ENCODE data around the gene TUBD1.
A peak's percentile ranks its signal among the peaks of the same experiment; 100 is the strongest.

TUBD1 gene

DNA sequence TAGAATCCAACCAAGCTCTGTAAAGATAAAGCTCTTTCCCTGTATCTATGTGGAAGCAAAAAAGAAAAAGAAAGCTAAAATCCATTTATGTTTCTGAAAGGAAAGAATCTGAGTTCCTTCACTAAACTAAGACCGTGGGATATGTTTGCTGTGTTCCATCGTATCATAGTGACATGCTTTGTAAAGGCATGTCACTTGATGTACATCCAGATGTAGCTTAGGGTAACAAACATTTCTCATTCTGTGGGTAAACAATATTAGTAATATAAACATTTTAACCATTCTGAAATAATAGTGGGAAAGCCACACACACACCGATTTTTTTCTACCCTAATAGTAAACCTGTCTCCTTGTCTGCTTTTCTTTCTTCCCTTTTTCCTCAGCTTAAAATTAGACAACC is 78.1 kb downstream of the TUBD1 start:
- H3K4me1 ChIP-seq (ENCODE audit: control insufficient read depth in 1 of 2, insufficient read depth in 2 of 2, low read length in 2 of 2): no peaks in the 10 kb centered on the region
- no peak overlapping the region for H2BK5ac ChIP-seq (ENCODE audit: low read depth, low read length, poor library complexity)
- no peak overlapping the region for H2BK12ac ChIP-seq (ENCODE audit: low read length)
- H3K4ac ChIP-seq (ENCODE audit: low read depth, low read length): no peak overlapping the region
- no peak overlapping the region for H3K14ac ChIP-seq (ENCODE audit: low read length)
- H2AK5ac ChIP-seq (ENCODE audit: low read length): no peak overlapping the region
- no peak overlapping the region for H2BK120ac ChIP-seq (ENCODE audit: insufficient read depth, low read length, poor library complexity)
- H3K18ac ChIP-seq (ENCODE audit: low read length): no peak overlapping the region
- peaks cover 2% of the 10 kb centered on the region in 2 experiments for H3K36me3 ChIP-seq (ENCODE audit: control insufficient read depth in 1 of 2, insufficient read depth in 2 of 2, low read length in 2 of 2)
- no CpG with 5 or more reads among the region's 3 CpGs for WGBS (ENCODE audit: extremely low coverage, insufficient coverage, insufficient read length)
- H4K12ac ChIP-seq (ENCODE audit: low read depth, low read length): no peak overlapping the region
- H3K9me3 ChIP-seq (ENCODE audit: insufficient read depth, low read depth, low read length): no peaks in the 10 kb centered on the region
- H4K8ac ChIP-seq (ENCODE audit: low read depth, low read length): no peak overlapping the region
- H3K23ac ChIP-seq (ENCODE audit: low read length): no peak overlapping the region
- no peak overlapping the region for H3K4me3 ChIP-seq (ENCODE audit: low read depth, low read length)
- no peaks in the 10 kb centered on the region for H3K27me3 ChIP-seq (ENCODE audit: insufficient read depth, low read length)
- no peak overlapping the region for H4K91ac ChIP-seq (ENCODE audit: low read depth, low read length)
- DNase-seq: no peak
- no peak overlapping the region for H2AFZ ChIP-seq (ENCODE audit: insufficient read depth, low read length, poor library complexity)
- H3K9ac ChIP-seq (ENCODE audit: low read length): no peak overlapping the region
- no peak overlapping the region for H3K4me2 ChIP-seq (ENCODE audit: low read length)
- no peak overlapping the region for H3K27ac ChIP-seq (ENCODE audit: low read depth, low read length)
- H3K79me2 ChIP-seq (ENCODE audit: control insufficient read depth, insufficient read depth, low read length, poor library complexity): no peaks in the 10 kb centered on the region
- H3K79me1 ChIP-seq (ENCODE audit: low read length): no peaks in the 10 kb centered on the region

DNA sequence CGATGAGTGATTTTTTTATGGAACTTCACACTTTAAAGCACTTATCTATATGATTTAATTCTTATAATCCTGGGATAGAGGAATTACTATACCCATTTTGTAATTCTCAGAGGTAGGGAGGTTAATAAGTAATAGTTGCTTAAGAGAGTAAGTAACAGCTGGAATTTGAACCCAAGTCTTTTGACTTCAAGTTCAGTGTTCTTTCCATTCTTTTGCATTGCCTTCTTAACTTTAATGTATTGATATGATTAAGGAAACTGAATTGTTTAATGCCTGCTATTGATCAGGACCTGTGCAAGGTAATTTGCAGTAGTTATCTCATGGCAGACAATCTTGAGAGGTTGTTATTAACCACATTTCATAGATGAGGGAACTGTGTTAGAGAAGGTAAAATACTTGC is 78.5 kb downstream of the TUBD1 start:
- no peak for DNase-seq
- no CpG with 5 or more reads among the region's 1 CpG for WGBS (ENCODE audit: extremely low coverage, insufficient coverage, insufficient read length)
- H3K27ac ChIP-seq (ENCODE audit: low read depth, low read length): no peak overlapping the region

DNA sequence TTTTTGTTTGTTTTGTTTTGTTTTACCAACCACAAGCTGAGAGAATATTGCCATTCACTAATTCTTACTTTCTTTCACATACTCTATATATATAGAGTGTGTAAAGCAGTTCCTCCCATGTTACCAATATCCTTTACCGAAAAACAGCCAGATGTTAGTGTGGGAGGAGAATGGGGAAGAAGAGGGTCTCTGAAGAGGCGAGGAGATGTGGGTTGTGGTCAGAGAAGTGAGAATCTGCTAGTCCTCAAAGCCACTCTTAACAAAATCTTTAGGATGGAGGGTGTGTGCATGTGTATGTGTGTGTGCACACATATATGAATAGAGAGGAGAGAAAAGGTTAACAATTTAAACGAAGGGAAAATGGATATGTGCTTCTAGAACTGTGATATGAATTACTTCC is 80.6 kb downstream of the TUBD1 start:
- no CpG with 5 or more reads among the region's 3 CpGs for WGBS (ENCODE audit: extremely low coverage, insufficient coverage, insufficient read length)
- no peak overlapping the region for H2BK5ac ChIP-seq (ENCODE audit: low read depth, low read length, poor library complexity)
- no peak overlapping the region for H4K91ac ChIP-seq (ENCODE audit: low read depth, low read length)
- H2AFZ ChIP-seq (ENCODE audit: insufficient read depth, low read length, poor library complexity): no peak overlapping the region
- no peaks in the 10 kb centered on the region for H3K9me3 ChIP-seq (ENCODE audit: insufficient read depth, low read depth, low read length)
- H3K79me2 ChIP-seq (ENCODE audit: control insufficient read depth, insufficient read depth, low read length, poor library complexity): no peaks in the 10 kb centered on the region
- no peak overlapping the region for H3K23ac ChIP-seq (ENCODE audit: low read length)
- no peak overlapping the region for H3K9ac ChIP-seq (ENCODE audit: low read length)
- H3K4me1 ChIP-seq (ENCODE audit: control insufficient read depth in 1 of 2, insufficient read depth in 2 of 2, low read length in 2 of 2): no peaks in the 10 kb centered on the region
- no peak overlapping the region for H2BK120ac ChIP-seq (ENCODE audit: insufficient read depth, low read length, poor library complexity)
- H4K12ac ChIP-seq (ENCODE audit: low read depth, low read length): no peak overlapping the region
- H3K14ac ChIP-seq (ENCODE audit: low read length): no peak overlapping the region
- H2BK12ac ChIP-seq (ENCODE audit: low read length): no peak overlapping the region
- H3K4me2 ChIP-seq (ENCODE audit: low read length): no peak overlapping the region
- no peak overlapping the region for H3K4ac ChIP-seq (ENCODE audit: low read depth, low read length)
- H3K79me1 ChIP-seq (ENCODE audit: low read length): no peaks in the 10 kb centered on the region
- no peak overlapping the region for H2AK5ac ChIP-seq (ENCODE audit: low read length)
- DNase-seq: no peak
- H3K18ac ChIP-seq (ENCODE audit: low read length): no peak overlapping the region
- no peak overlapping the region for H4K8ac ChIP-seq (ENCODE audit: low read depth, low read length)
- H3K27ac ChIP-seq (ENCODE audit: low read depth, low read length): no peak overlapping the region
- H3K27me3 ChIP-seq (ENCODE audit: insufficient read depth, low read length): no peaks in the 10 kb centered on the region
- H3K4me3 ChIP-seq (ENCODE audit: low read depth, low read length): no peak overlapping the region
- peaks cover 2% of the 10 kb centered on the region in 2 experiments for H3K36me3 ChIP-seq (ENCODE audit: control insufficient read depth in 1 of 2, insufficient read depth in 2 of 2, low read length in 2 of 2)

More for the DNA sequence above, 78.5 kb downstream of the TUBD1 start:
- no peak overlapping the region for H3K4me3 ChIP-seq (ENCODE audit: low read depth, low read length)
- H3K23ac ChIP-seq (ENCODE audit: low read length): no peak overlapping the region
- H4K12ac ChIP-seq (ENCODE audit: low read depth, low read length): no peak overlapping the region
- H3K14ac ChIP-seq (ENCODE audit: low read length): no peak overlapping the region
- H2BK5ac ChIP-seq (ENCODE audit: low read depth, low read length, poor library complexity): no peak overlapping the region
- no peaks in the 10 kb centered on the region for H3K27me3 ChIP-seq (ENCODE audit: insufficient read depth, low read length)
- H3K9me3 ChIP-seq (ENCODE audit: insufficient read depth, low read depth, low read length): no peaks in the 10 kb centered on the region
- H4K91ac ChIP-seq (ENCODE audit: low read depth, low read length): no peak overlapping the region
- H4K8ac ChIP-seq (ENCODE audit: low read depth, low read length): no peak overlapping the region
- no peak overlapping the region for H2BK120ac ChIP-seq (ENCODE audit: insufficient read depth, low read length, poor library complexity)
- no peak overlapping the region for H2AFZ ChIP-seq (ENCODE audit: insufficient read depth, low read length, poor library complexity)
- H3K79me2 ChIP-seq (ENCODE audit: control insufficient read depth, insufficient read depth, low read length, poor library complexity): no peaks in the 10 kb centered on the region
- no peak overlapping the region for H2AK5ac ChIP-seq (ENCODE audit: low read length)
- no peak overlapping the region for H3K4ac ChIP-seq (ENCODE audit: low read depth, low read length)
- H3K79me1 ChIP-seq (ENCODE audit: low read length): no peaks in the 10 kb centered on the region
- H3K4me2 ChIP-seq (ENCODE audit: low read length): no peak overlapping the region
- no peak overlapping the region for H3K9ac ChIP-seq (ENCODE audit: low read length)
- no peaks in the 10 kb centered on the region for H3K4me1 ChIP-seq (ENCODE audit: control insufficient read depth in 1 of 2, insufficient read depth in 2 of 2, low read length in 2 of 2)
- H2BK12ac ChIP-seq (ENCODE audit: low read length): no peak overlapping the region
- H3K18ac ChIP-seq (ENCODE audit: low read length): no peak overlapping the region
- H3K36me3 ChIP-seq (ENCODE audit: control insufficient read depth in 1 of 2, insufficient read depth in 2 of 2, low read length in 2 of 2): peaks cover 2% of the 10 kb centered on the region in 2 experiments

DNA sequence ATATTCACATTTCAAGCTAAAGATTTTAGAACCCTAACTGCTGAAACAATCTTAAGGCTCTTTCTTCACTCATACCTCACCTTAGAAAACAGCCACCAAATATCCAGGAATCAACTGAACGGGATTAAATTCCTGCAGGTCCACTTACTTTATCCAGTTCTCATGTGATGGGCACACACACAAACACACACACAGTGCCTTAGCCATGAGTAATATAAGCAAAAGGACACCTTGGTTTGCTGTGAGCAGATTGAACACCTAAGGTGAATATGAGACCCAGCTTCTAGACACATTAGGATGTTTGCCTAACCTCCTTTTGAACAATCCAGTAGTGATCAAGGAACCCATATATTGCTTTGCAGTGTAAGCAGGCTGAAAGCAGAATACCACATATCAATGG is 81.5 kb downstream of the TUBD1 start:
- Histone ChIP-seq H3K9ac (ENCODE audit: low read length) (no peak overlapping the region), H2AFZ (ENCODE audit: insufficient read depth, low read length, poor library complexity) (no peak overlapping the region), H3K79me2 (ENCODE audit: control insufficient read depth, insufficient read depth, low read length, poor library complexity) (no peaks in the 10 kb centered on the region), H3K23ac (ENCODE audit: low read length) (no peak overlapping the region), H2BK12ac (ENCODE audit: low read length) (no peak overlapping the region), H3K18ac (ENCODE audit: low read length) (no peak overlapping the region), H2AK5ac (ENCODE audit: low read length) (no peak overlapping the region), H3K14ac (ENCODE audit: low read length) (no peak overlapping the region), H4K91ac (ENCODE audit: low read depth, low read length) (no peak overlapping the region), H3K27me3 (ENCODE audit: insufficient read depth, low read length) (no peaks in the 10 kb centered on the region), H4K8ac (ENCODE audit: low read depth, low read length) (no peak overlapping the region), H3K79me1 (ENCODE audit: low read length) (no peaks in the 10 kb centered on the region), H3K4me3 (ENCODE audit: low read depth, low read length) (no peak overlapping the region), H3K4me2 (ENCODE audit: low read length) (no peak overlapping the region), H4K12ac (ENCODE audit: low read depth, low read length) (no peak overlapping the region), H2BK5ac (ENCODE audit: low read depth, low read length, poor library complexity) (no peak overlapping the region), H3K4me1 (ENCODE audit: control insufficient read depth in 1 of 2, insufficient read depth in 2 of 2, low read length in 2 of 2) (no peaks in the 10 kb centered on the region), H3K9me3 (ENCODE audit: insufficient read depth, low read depth, low read length) (no peaks in the 10 kb centered on the region), H3K27ac (ENCODE audit: low read depth, low read length) (no peak overlapping the region), H3K36me3 (ENCODE audit: control insufficient read depth in 1 of 2, insufficient read depth in 2 of 2, low read length in 2 of 2) (peaks cover 0 to 2% of the 10 kb centered on the region in 2 experiments), H2BK120ac (ENCODE audit: insufficient read depth, low read length, poor library complexity) (no peak overlapping the region), H3K4ac (ENCODE audit: low read depth, low read length) (no peak overlapping the region)
- WGBS (ENCODE audit: extremely low coverage, insufficient coverage, insufficient read length): no CpG with 5 or more reads among the region's 1 CpG
- peak; percentile 42 to 43 for DNase-seq
